Breast epithelium (tissue), 3 donors: Measurements from ENCODE around the gene TEAD1.

Experiments
- POLR2AphosphoS5 ChIP-seq, 3 donors: sonication (generic); formaldehyde crosslinking; IDR thresholded peaks; one replicate each; pipeline ENCODE4 v1.6.1; 2017; ENCODE audit warnings: antibody characterized with exemption in 3 of 3
- TF ChIP-seq, protein P1 (sequence below), 3 donors: fragments of 450-650 bp; IDR thresholded peaks; one replicate each; pipeline ENCODE4 v1.5.1; 2016 to 2017; ENCODE audit warnings: antibody characterized with exemption in 3 of 3, mild to moderate bottlenecking in 3 of 3, moderate library complexity in 3 of 3

DNA sequence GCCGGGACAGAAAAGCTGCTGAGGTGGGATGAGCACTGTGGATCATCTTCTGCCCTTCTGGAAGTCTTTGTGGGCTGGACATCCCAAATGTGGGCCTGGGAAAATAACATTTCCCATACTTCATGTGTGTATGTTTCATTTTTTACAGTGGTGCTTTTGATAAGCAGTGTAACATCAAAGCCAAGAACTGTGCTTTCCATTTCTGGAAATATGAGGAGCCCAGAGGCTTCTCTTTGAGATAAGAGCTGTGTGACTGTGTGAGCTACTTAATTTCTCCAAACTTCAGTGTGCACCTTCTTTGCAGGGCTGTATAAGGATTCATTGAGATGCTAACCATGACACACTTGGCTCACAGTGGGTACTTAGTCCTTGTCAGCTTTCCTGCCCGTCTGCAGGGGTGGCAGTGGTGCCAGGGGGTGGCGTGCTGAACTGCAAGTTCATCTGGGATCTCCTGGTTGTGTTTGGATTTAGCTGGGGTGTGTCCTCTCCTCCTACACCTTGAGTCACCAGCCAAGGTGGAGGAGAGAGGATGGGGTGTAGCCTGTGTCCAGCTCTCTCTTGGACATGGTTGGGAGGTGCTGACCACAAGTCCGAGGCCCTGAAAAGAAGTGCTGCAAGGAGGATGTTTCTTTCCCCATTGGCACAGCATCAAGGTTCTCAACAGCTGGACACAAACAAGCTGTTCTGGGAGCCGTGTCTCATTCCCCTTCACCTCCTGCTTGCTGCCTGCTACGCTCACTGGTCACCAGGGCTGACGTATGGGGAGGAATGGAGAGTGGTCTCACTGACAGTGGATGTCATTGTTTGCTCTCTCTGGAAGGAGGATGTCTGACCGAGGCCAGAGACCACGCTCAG, 139.4 kb downstream of the TEAD1 start:
- TF ChIP-seq, protein P1, sequence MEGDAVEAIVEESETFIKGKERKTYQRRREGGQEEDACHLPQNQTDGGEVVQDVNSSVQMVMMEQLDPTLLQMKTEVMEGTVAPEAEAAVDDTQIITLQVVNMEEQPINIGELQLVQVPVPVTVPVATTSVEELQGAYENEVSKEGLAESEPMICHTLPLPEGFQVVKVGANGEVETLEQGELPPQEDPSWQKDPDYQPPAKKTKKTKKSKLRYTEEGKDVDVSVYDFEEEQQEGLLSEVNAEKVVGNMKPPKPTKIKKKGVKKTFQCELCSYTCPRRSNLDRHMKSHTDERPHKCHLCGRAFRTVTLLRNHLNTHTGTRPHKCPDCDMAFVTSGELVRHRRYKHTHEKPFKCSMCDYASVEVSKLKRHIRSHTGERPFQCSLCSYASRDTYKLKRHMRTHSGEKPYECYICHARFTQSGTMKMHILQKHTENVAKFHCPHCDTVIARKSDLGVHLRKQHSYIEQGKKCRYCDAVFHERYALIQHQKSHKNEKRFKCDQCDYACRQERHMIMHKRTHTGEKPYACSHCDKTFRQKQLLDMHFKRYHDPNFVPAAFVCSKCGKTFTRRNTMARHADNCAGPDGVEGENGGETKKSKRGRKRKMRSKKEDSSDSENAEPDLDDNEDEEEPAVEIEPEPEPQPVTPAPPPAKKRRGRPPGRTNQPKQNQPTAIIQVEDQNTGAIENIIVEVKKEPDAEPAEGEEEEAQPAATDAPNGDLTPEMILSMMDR (IDR thresholded peaks at IDR 0.05): no peak
- TF ChIP-seq POLR2AphosphoS5 (IDR thresholded peaks at IDR 0.05): peak in 1 of 3 donors; percentile 22
